HEK293 (cell line): ENCODE results near the gene ITGB1BP2.
A peak's percentile ranks its signal among the peaks of the same experiment; 100 is the strongest.
"Not testable (repeated sequence)": the region's sequence is repeated elsewhere in the genome, so short reads cannot be mapped to it uniquely, and the experiment has no call there.

Experiments used
- CTCF ChIA-PET: fragments of 350-600 bp; formaldehyde crosslinking; extraction: SDS; loops from one replicate; lab custom pipeline; 2021; ENCODE audit warnings: antibody characterized with exemption; lab: Yijun Ruan, JAX
- POLR2A ChIA-PET: fragments of 300-600 bp; formaldehyde crosslinking; extraction: SDS; loops from one replicate; lab custom pipeline; 2020; ENCODE audit warnings: antibody characterized with exemption, inconsistent platforms; lab: Yijun Ruan, JAX
- H3K27ac ChIP-seq: fragments of 200-500 bp; sonication (Bioruptor generic); 2 replicates; pipeline ENCODE4 v1.5.1; 2014; ENCODE audit warnings: low read depth, low read length, control low read depth, inconsistent platforms; ENCODE audit errors: extremely low read depth
- H3K36me3 ChIP-seq, 2 experiments: fragments of 200-500 bp in 1 of 2; sonication (Bioruptor generic) in 1 of 2; 1 replicate in 1 of 2; 2 replicates in 1 of 2; pipeline ENCODE4 v1.5.1; 2014 to 2017; ENCODE audit warnings: inconsistent platforms in 2 of 2, low read length in 2 of 2; ENCODE audit not compliant: control insufficient read depth in 2 of 2, insufficient read depth in 1 of 2
- H3K4me1 ChIP-seq: fragments of 200-500 bp; sonication (Bioruptor generic); 2 replicates; pipeline ENCODE4 v1.5.1; 2014; ENCODE audit warnings: mild to moderate bottlenecking, low read length, inconsistent platforms; ENCODE audit not compliant: control insufficient read depth, insufficient read depth
- H3K4me3 ChIP-seq: 2 replicates; pipeline ENCODE4 v1.5.1; 2011; ENCODE audit warnings: low read depth, mild to moderate bottlenecking, control low read depth, low read length, moderate library complexity
- H3K9me3 ChIP-seq: fragments of 200-500 bp; sonication (Bioruptor generic); 2 replicates; pipeline ENCODE4 v1.5.1; 2014; ENCODE audit warnings: low read depth, low read length, inconsistent platforms; ENCODE audit not compliant: control insufficient read depth, insufficient read depth
- KLF9 ChIP-seq: fragments of 450-650 bp; formaldehyde crosslinking; IDR thresholded peaks from 2 replicates; pipeline ENCODE4 v1.5.1; 2016; ENCODE audit warnings: missing biosample characterization, missing genetic modification characterization, low read depth
- OVOL3 ChIP-seq: fragments of 450-650 bp; formaldehyde crosslinking; IDR thresholded peaks from 2 replicates; pipeline ENCODE4 v1.5.1; 2016; ENCODE audit warnings: missing biosample characterization, missing genetic modification characterization
- SP7 ChIP-seq: fragments of 450-650 bp; formaldehyde crosslinking; IDR thresholded peaks from 2 replicates; pipeline ENCODE4 v1.5.1; 2016; ENCODE audit warnings: missing biosample characterization, missing genetic modification characterization
- YY1 ChIP-seq: fragments of 450-650 bp; formaldehyde crosslinking; IDR thresholded peaks from 2 replicates; pipeline ENCODE4 v1.5.1; 2018; ENCODE audit warnings: missing biosample characterization, missing genetic modification characterization
- ZBTB48 ChIP-seq: fragments of 450-650 bp; formaldehyde crosslinking; IDR thresholded peaks from 2 replicates; pipeline ENCODE4 v1.5.1; 2016; ENCODE audit warnings: missing biosample characterization, missing genetic modification characterization
- ZNF114 ChIP-seq: fragments of 450-650 bp; formaldehyde crosslinking; IDR thresholded peaks from 2 replicates; pipeline ENCODE4 v1.5.0; 2017; ENCODE audit warnings: missing biosample characterization, missing genetic modification characterization
- ZNF184 ChIP-seq: fragments of 450-650 bp; IDR thresholded peaks from 2 replicates; pipeline ENCODE4 v1.5.1; 2018; ENCODE audit warnings: missing biosample characterization, mild to moderate bottlenecking, missing genetic modification characterization
- ZNF510 ChIP-seq: fragments of 450-650 bp; formaldehyde crosslinking; IDR thresholded peaks from 2 replicates; pipeline ENCODE4 v1.5.1; 2018; ENCODE audit warnings: mild to moderate bottlenecking, missing genetic modification characterization, missing biosample characterization; ENCODE audit not compliant: insufficient replicate concordance
- ZNF623 ChIP-seq: fragments of 450-650 bp; formaldehyde crosslinking; IDR thresholded peaks from 2 replicates; pipeline ENCODE4 v1.5.1; 2016; ENCODE audit warnings: missing biosample characterization, missing genetic modification characterization
- ZNF658 ChIP-seq: fragments of 450-650 bp; formaldehyde crosslinking; IDR thresholded peaks from 2 replicates; pipeline ENCODE4; 2016; ENCODE audit warnings: missing biosample characterization, missing genetic modification characterization
- ZNF701 ChIP-seq: fragments of 450-650 bp; formaldehyde crosslinking; IDR thresholded peaks from 2 replicates; pipeline ENCODE4 v1.5.1; 2016; ENCODE audit warnings: missing biosample characterization, missing genetic modification characterization
- ZNF843 ChIP-seq: fragments of 450-650 bp; formaldehyde crosslinking; IDR thresholded peaks from 2 replicates; pipeline ENCODE4 v1.5.1; 2016; ENCODE audit warnings: missing biosample characterization, missing genetic modification characterization
- TF ChIP-seq, protein P1 (sequence below): sonication (generic); formaldehyde crosslinking; IDR thresholded peaks from 2 replicates; pipeline ENCODE4 v1.8.1; 2022; ENCODE audit warnings: mild to moderate bottlenecking, moderate library complexity, missing genetic modification reagents
- TF ChIP-seq, protein P2 (sequence below): fragments of 450-650 bp; IDR thresholded peaks from 2 replicates; pipeline ENCODE4 v1.5.1; 2018; ENCODE audit warnings: missing biosample characterization, missing genetic modification characterization
- TF ChIP-seq, protein P3 (sequence below): fragments of 450-650 bp; formaldehyde crosslinking; IDR thresholded peaks from 2 replicates; pipeline ENCODE4 v1.5.1; 2017; ENCODE audit warnings: missing biosample characterization, missing genetic modification characterization

The ITGB1BP2 gene

DNA sequence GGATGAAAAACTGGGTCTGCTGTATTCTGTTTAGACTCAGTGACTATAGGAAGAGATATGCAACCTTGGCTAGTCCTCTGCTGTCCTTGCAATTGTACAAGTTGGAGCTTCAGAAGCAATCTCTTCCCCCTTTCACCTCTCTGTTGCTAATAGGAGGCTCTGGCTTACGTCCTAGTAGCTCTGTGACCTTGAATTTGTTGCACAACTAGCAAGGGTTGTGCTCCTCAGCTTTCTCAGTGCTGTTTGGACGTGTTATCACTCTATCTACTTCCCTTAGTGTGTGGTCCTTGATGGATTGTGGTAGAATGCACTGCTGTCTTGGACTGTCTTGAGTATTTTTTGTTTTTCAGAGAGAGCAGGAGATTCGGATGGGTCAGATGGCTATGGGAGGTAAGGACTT, 3.4 kb upstream of the ITGB1BP2 start:
- CTCF ChIA-PET, result no interaction called here
- H3K36me3 ChIP-seq, result peaks cover 45 to 78% of the 10 kb centered on the region in 2 experiments
- TF ChIP-seq ZNF510 (tag by site-specific recombination) (no peak), OVOL3 (tag by site-specific recombination) (no peak), YY1 (no peak), ZNF184 (tag by site-specific recombination) (no peak), SP7 (tag by site-specific recombination) (no peak), ZNF701 (tag by site-specific recombination) (no peak), ZNF658 (tag by site-specific recombination) (no peak), ZNF843 (tag by site-specific recombination) (no peak), ZNF114 (tag by site-specific recombination) (no peak), ZBTB48 (tag by site-specific recombination) (no peak), ZNF623 (tag by site-specific recombination) (no peak)
- TF ChIP-seq, protein P1, sequence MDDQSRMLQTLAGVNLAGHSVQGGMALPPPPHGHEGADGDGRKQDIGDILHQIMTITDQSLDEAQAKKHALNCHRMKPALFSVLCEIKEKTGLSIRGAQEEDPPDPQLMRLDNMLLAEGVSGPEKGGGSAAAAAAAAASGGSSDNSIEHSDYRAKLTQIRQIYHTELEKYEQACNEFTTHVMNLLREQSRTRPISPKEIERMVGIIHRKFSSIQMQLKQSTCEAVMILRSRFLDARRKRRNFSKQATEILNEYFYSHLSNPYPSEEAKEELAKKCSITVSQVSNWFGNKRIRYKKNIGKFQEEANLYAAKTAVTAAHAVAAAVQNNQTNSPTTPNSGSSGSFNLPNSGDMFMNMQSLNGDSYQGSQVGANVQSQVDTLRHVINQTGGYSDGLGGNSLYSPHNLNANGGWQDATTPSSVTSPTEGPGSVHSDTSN (CRISPR knock-in tag), result no peak
- TF ChIP-seq, protein P2, sequence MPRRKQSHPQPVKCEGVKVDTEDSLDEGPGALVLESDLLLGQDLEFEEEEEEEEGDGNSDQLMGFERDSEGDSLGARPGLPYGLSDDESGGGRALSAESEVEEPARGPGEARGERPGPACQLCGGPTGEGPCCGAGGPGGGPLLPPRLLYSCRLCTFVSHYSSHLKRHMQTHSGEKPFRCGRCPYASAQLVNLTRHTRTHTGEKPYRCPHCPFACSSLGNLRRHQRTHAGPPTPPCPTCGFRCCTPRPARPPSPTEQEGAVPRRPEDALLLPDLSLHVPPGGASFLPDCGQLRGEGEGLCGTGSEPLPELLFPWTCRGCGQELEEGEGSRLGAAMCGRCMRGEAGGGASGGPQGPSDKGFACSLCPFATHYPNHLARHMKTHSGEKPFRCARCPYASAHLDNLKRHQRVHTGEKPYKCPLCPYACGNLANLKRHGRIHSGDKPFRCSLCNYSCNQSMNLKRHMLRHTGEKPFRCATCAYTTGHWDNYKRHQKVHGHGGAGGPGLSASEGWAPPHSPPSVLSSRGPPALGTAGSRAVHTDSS (tag by site-specific recombination), result no peak
- TF ChIP-seq, all 188 proteins: peak for 0
- H3K27ac ChIP-seq, result no peak overlapping the region
- no peaks in the 10 kb centered on the region for H3K9me3 ChIP-seq
- no peaks in the 10 kb centered on the region for H3K4me1 ChIP-seq
- no peak overlapping the region for H3K4me3 ChIP-seq
- POLR2A ChIA-PET, result interaction anchor here (0.6 to 2.3 kb wide), 2 partner anchors 10 to 14 kb away, joined by 5 to 9 read pairs; partner anchors contain the start of gene NONO

DNA sequence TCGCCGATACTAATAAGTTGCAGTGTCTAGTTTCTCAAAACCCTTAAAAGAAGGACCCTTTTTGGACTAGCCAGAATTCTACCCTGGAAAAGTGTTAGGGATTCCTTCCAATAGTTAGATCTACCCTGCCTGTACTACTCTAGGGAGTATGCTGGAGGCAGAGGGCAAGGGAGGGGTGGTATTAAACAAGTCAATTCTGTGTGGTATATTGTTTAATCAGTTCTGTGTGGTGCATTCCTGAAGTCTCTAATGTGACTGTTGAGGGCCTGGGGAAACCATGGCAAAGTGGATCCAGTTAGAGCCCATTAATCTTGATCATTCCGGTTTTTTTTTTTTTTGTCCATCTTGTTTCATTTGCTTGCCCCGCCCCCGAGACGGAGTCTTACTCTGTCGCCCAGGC, 1.5 kb upstream of the ITGB1BP2 start:
- not testable (repeated sequence) for H3K9me3 ChIP-seq, H3K27ac ChIP-seq, H3K4me3 ChIP-seq, H3K4me1 ChIP-seq
- 0 out of 2 replicates have a peak, but pooled peaks have one; percentile 23 for TF ChIP-seq KLF9 (tag by site-specific recombination)
- POLR2A ChIA-PET, result interaction anchor here (3.1 kb wide), 1 partner anchor 17 kb away, joined by 19 read pairs; the partner anchor contains the start of gene NONO
- CTCF ChIA-PET, result interaction anchor here (0.8 kb wide), 1 partner anchor 12 kb away, joined by 3 read pairs; no protein-coding TSS in a partner anchor
- peaks cover 31 to 75% of the 10 kb centered on the region in 2 experiments for H3K36me3 ChIP-seq

DNA sequence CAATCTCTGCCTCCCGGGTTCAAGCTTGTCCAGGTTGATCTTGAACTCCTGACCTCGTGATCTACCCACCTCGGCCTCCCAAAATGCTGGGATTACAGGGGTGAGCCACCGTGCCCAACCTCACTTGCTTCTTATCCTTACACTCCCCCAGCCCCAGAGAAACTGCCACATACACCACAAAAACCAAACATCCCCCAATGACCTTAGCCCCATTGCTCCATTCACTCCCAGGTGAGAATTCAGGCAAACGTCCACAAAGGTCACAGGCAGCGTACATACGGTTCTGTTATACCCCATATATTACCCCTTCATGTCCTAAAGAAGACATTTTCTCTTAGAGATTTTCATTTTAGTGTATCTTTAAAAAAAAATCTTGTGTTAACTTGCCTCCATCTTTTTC, 1.1 kb upstream of the ITGB1BP2 start:
- POLR2A ChIA-PET, result interaction anchor here (1.7 to 3.1 kb wide), 2 partner anchors 17 to 66 kb away, joined by 11 to 19 read pairs; partner anchors contain the start of genes NONO and TAF1
- H3K27ac ChIP-seq, H3K9me3 ChIP-seq, H3K4me3 ChIP-seq, H3K4me1 ChIP-seq, CTCF ChIA-PET: not testable (repeated sequence)
- peaks cover 27 to 75% of the 10 kb centered on the region in 2 experiments for H3K36me3 ChIP-seq
- TF ChIP-seq, protein P3, sequence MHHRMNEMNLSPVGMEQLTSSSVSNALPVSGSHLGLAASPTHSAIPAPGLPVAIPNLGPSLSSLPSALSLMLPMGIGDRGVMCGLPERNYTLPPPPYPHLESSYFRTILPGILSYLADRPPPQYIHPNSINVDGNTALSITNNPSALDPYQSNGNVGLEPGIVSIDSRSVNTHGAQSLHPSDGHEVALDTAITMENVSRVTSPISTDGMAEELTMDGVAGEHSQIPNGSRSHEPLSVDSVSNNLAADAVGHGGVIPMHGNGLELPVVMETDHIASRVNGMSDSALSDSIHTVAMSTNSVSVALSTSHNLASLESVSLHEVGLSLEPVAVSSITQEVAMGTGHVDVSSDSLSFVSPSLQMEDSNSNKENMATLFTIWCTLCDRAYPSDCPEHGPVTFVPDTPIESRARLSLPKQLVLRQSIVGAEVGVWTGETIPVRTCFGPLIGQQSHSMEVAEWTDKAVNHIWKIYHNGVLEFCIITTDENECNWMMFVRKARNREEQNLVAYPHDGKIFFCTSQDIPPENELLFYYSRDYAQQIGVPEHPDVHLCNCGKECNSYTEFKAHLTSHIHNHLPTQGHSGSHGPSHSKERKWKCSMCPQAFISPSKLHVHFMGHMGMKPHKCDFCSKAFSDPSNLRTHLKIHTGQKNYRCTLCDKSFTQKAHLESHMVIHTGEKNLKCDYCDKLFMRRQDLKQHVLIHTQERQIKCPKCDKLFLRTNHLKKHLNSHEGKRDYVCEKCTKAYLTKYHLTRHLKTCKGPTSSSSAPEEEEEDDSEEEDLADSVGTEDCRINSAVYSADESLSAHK (tag by site-specific recombination), result peak; percentile 47; the same call in 1 of the 2 replicates
